Activated T-cell treated with anti-CD3 and anti-CD28 coated beads for 48 hours (primary cell): ENCODE data around the gene LRRN3.

Source experiments
- DNase-seq: peaks from one replicate; pipeline ENCODE4 v3.0.0-alpha.2; 2020; ENCODE audit warnings: low read depth

Gene LRRN3

DNA sequence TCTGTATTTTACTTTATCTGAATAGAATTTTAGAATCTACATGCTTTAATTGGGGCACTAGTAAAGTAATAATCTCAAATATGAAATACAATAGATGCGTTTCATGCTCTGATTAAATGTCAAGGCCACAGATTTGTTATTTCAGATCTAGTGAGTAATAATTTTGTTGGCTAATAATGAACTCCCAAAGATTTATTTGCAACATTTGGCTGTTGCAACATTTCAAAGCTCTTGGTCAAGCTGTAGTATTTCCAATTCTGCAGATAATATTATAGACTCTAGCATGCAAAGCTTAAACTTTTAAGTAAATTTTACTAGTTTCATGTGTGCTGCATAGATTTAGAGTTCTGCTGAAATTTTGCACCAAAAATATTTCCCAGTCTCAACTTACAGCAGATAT, 16.7 kb downstream of the LRRN3 start:
- no peak for DNase-seq

DNA sequence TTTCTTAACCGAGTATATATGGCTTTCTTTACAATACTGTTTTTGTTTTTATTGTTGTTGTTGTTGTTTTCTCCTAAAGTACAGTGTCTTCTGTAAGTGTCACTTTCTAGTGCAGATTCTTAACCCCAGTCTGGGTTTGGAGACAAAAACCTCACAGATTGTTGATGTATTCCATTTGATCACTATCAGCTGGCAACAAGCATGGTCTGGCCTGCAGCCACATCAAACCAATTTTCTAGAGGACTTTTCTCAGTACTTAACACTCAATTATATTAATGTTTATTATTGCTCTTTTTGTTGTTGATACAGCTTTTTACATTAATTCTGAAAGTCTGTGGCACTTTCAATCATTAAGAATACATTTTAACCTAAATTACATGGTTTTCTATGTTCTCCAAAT, 17.1 kb downstream of the LRRN3 start:
- no peak for DNase-seq

DNA sequence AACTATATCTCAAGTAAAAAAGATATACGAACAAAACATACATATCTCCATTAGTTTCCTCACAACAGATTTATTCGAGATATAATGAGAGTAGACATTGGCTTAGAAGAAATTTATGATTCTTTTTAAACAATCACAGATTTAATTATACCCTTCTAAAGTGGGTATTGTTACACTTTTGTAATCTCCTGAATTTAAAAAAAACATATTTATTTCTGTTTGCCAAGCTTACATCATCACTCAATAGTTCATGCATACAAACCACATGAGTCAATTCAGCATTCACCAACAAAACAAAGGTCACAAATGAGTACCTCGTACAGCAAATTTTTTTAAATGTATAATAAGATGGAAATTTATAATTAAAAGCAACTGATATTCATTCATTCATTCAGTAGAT, 17.6 kb downstream of the LRRN3 start:
- no peak for DNase-seq

DNA sequence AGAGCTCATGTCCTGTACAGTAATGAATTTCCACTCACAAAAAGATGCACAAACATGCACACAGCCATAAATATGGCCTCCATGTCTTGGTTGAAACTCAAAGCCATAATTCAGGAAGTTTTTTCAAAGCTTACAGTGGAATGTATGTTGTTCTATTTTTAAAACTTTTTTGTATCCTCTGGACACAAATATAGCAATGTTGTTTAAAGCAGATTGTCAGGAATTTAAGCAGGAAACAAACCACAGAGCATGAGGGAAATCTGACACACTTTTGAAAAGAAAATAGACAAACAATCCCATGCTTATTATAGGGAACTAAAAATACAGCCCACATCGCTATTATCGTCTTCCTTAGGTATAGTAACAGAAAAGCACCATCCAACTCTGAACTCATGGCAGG, 21.5 kb downstream of the LRRN3 start:
- no peak for DNase-seq

DNA sequence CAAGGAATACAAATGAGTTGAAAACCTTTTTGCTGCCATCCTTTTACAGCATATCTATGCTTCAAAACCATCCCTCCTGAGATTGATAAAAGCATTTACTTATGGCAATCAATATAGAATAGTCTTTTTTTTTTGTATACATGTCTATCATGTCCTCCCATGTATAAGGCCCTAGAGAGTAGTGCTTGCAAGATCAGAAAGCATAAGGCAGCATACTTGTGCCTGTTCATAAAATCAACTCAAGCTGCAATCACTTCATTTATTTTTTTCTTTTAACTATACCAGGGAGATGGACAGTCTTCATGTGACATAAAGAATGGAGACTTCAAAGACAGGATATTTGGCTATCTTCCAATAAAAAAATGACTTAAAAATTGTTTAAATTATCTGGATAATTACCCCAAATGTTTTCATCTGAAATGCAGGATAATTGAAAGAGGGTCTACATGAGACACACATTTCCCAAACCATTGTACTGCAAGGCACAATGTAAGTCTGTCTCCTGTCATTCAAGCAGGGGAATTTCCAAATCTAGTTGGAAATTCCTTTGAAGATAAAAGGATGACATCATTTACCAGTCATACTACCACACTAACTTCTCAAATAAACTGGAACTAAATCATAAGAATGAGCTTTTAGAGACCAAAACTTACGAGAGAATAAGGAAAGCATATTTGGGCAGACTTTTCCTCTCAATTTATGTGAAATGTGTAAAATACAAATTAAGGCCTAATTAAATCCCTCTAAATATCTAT, 22.5 kb downstream of the LRRN3 start:
- DNase-seq: no peak

DNA sequence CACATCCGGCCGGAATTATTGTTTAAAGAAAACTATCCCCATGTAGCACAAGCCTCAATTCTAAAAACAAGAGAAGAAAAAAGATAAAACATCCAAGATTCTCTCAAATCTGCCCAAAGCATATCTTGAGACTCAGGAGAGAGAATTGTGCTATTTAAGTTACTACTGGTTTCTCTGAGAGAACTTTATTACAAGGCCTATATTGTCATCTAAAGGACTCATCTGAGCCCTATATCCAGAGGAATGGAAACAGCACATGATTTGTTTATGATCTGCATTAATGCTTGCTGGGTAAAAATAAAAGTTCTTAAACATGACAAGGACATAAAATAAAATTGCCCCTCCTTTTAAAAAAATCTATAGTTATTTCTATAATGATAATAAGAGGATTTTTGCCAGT, 25.0 kb downstream of the LRRN3 start:
- no peak for DNase-seq

DNA sequence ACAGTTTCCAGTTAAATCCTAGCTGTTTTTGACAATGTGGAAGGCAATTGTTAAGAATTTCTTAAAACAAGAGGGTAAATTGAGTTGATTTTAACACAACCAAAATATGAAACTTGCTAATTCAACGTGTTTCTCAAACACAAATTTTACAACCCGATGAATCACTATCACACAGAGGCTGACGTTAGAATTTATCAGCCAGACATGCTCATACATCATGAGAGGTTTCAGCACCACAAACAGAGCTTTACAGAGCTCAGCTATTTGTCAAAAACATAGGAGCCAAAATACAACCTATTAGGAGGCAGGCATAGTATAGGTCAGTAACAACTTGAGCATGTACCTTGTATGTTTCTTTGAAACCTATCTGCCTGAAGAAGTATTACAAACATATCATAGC, 36.1 kb downstream of the LRRN3 start:
- no peak for DNase-seq

DNA sequence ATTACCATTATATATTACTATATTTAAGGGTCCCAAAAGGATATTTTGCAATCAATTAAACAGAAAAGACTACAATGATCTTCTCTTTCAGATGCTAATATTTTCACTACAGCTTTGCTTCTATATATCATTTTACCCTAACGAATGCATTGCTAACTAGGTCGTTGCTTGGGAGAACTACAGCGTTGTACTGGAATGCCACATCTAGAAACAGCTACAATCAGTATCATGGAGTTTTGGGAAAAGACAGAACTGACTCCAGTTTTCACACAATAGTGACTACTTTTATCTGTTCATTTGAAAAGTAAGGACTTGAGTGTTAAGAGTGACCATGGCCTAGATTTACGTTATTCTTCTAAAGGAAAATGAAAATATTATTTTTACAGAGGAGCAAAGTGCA, 38.5 kb downstream of the LRRN3 start:
- no peak for DNase-seq

DNA sequence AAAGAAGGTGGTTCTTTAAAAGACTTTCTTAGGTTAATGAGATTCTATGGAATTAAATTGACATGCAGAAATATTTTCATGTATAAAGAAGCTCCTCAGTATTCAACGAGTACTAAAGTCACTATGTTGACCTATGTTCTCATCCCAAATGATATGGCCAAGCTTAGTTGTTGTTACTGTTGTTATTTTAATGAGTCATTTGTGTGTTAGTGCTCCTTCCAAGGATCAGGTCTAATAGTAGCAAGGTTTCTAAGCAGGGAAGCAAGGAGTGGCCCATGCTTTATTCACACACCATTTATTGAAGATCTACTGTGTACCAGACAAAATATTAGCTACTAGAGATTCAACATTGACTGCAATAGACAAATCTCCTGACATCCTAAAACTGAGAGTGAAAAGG, 41.9 kb downstream of the LRRN3 start:
- no peak for DNase-seq

DNA sequence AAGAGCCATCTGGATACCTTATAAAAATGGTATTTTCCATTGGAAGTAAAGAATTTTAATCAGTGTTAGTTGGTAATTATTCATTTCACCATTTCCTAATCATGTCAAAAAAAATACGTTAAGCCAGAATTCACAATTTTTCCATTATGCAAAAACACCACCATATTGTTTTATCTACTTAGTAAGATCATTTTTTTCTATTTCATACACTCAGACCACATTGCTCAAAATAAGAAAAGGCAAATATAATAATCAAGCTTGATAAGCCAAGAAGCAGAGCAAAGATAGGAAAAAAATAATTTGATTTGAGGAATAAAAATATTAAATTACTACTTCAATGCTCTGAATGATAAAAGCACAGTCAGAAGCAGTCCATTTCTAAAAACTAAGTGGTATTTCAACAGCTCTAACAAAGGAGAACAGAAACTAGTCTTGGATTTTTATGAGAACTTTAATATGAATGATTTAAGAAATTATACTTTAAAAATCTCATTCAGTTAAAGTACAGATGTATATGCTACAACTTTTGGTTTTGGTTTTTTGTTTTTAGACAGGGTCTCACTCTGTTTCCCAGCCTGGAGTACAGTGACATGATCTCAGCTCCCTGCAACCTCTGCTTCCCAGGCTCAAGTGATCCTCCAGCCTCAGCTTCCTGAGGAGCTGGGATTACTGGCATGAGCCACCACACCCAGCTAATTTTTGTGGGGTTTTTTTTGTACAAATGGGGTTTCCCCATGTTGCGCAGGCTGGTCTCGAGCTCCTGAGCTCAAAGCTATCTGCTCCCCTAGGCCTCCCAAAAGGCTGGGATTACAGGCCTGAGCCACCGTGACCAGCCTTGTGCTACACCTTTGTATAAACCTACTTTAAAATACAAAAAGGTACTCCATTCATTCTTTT, 46.6 kb downstream of the LRRN3 start:
- peak; percentile 25 for DNase-seq

DNA sequence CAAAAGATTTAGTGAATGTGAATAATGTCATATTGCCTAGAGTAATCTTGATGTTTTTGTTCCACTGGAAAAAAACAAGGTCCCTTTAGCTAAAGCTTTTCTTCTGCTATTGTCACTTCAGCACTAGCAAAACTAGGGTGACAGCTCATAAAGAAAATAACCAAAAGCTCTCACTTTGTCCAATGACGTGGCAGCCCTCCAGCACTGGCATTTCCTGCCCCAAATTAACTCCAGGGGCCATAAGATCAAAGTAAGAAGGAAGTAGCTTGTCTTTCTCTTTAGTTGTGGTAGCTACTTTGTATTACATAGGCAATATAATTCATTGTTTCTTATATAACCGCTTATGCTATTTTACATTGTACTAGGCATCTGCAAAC, 47.3 kb downstream of the LRRN3 start:
- peak; percentile 44 for DNase-seq

DNA sequence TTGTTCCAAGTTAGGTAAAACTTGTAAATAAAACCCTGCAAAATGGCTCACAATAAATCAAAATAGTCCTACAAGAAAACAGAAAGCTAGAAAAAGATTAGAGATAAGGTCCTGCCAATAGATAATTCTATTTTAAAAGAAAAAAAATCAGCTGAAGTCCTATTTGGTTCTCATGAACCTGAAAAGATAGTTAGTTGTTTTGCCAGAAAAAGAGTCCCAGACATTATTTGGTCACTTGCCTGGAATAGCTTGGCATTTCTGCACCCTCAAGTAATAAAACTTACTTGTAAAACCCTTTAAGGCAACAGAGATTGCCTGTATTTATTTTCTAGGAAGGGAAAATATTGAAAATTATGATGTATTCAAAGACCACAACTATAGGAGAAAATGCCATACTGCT, 47.7 kb downstream of the LRRN3 start:
- no peak for DNase-seq

DNA sequence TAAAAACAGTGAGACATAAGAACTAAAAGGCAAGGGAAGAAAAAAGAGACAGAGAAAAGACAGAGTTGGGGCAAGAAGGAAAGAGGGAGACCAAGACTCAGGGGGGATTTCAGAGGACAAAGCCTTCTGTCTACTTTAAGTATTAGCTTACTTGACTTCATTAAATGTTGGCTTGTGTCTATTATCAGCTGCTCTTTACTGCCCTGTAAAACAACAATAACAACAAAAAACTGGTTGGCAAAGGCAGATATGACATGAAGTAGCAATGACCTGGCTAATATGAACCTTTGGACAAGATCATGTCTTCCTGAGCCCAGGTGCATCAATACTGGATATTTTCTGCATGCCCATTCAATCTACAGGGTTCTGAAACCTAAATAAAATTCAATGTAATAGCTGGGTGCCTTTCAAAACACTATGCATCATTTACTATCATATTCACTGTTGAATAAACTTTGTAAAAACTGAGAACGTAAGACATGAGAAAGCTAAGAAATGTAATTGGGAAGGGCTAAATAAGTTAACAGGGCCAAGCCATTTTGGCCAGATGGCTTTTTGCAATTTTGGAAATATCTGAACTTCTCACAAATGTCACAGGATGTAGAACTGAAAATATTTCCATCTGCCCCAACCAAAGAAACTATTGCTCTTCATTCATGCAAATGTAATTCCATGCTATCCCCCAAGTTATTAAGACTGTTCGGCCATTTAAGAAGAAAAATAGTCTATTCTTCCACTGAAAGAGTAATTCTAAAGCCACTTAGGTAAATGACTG, 49.4 kb downstream of the LRRN3 start:
- DNase-seq: no peak

DNA sequence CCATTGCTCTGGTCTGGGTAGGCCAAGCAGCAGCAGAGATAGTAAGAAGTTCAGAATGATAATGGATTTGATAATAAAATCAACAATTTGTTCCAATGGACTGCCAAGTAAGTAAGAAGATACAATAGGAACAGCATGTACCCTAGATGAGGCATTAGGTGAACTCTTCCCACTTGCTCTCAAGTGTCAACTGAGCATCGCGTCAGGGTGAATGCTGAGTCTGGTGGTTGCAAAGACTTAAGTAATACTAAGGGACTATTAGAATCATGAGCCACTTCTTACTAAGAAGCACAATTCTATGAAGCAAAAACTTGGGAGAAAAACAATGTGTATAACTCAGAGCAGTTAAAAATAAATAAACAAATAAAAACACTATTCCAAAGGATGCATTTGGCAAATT, 54.5 kb downstream of the LRRN3 start:
- no peak for DNase-seq

DNA sequence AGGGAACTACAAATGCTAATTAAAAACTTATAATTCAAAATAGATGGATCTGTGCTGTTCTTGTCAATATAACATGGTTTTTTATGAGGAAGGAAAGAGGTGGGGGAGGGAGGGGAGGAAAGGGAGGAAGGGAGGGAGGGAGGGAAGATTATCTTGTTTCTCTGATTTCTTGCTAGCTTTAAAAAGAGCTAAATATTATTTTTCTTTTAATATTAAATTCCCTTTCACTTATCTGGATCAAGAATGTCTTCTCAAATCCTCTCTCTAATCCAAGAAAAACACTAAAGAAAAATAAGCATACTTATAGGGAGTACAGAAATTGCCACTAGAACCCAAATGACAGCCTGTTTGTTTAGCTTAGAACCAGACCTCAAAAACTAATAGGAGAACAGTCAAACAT, 55.2 kb downstream of the LRRN3 start:
- no peak for DNase-seq

DNA sequence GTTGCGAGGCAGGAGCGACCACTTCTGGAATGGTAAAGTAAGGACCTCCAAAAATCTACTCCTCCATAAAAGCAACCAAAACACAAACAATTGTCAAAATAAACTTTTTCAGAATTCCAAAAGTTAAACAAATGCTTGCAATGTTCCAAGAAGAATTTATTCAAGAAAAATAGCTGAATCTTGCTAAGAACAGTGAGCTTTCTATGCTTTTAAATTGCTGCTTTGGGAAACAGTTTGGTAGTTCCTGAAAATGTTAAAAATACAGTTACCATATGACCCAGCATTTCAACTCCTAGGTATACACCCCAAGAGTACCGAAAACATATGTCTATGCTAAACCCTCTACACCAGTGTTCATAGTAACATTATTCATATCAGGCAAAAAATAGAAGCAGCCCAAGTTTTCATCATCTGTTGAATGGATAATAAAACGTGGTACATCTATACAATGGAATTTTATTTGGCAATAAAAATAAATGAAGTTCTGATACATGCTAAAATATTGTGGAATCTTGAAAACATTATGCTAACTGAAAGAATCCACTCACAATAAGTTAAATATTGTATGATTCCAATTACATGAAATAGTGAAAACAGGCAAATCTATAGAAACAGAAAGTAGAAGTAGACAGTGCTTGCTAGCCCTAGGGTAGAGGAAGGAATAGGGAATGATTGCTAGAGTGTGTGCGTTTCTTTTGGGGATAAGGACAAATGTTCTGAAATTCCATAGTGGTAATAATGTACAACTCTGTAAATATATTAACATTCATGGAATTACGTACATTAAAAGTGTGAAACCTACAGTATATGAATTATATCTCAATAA, 57.0 kb downstream of the LRRN3 start:
- DNase-seq: no peak

DNA sequence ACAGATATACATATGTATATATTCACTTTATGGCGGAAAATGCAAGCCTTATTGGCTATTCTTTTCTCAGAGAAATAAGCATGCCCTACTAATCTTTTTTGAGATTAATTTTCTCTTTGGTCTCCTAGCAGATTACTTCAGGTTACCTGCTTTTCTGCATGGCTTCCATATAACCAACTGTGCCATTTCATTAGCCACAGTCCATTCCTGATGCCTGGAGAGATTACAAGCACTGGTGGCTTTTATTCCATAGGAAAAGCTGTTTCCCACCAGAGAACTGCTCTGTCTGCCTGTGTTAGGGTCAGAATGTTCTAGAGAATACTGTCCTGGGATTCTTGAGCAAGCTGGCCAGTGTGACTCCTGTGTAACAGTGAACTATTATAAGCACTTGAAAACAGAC, 59.8 kb downstream of the LRRN3 start:
- no peak for DNase-seq

DNA sequence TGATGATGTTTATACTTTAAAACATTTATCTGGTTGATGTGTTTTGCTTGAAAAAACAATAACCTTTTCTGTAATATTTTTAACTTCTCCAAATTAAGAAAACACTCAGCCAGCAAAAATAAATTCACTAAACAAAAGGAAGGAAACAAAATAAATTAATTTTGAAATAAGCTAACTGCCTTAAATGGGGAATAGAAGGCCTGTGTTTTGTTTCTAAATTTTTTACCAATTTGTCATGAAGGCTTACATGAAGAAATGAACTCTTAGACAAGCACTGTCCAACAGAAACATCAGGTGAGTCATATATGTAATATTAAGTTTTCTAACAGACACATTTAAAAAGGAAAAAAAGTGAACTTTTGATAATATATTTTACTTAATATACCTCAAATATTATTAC, 68.5 kb downstream of the LRRN3 start:
- no peak for DNase-seq

DNA sequence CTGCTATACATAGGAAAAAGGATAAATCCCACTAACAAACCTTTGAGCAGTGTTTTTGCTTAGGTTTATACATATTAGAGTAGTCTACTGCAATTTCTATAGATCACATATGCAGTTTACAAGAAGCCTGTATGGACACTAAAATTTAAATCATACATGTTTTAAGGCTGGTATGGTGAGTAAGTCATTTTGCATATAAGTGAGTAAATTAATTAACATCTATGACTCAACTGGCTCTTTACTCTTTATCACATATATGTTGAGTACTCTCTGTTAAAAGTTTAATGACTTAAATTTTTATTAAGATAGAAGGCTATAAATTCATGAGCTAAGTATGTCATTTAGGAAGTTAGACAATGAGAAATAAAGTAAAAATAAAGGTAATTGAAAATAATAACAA, 69.4 kb downstream of the LRRN3 start:
- no peak for DNase-seq

DNA sequence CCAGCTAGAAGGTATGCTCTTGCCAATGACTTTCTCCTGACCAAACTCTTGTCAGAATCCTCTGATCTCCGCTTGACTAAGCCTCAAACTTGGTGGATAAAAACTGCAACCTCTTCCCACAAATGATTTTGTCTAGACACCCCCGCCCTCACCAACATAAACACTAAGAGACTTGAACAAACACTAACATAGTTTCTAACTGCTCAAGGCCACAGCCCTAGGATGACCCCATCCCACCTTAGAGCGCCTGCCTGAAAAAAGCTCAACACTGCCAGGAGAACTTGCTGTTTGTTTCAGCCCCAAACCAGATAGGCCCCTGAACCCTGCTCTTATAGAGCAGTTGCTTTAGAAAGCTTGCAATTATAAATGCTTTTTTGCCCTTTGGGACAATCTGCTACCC, 71.8 kb downstream of the LRRN3 start:
- no peak for DNase-seq

DNA sequence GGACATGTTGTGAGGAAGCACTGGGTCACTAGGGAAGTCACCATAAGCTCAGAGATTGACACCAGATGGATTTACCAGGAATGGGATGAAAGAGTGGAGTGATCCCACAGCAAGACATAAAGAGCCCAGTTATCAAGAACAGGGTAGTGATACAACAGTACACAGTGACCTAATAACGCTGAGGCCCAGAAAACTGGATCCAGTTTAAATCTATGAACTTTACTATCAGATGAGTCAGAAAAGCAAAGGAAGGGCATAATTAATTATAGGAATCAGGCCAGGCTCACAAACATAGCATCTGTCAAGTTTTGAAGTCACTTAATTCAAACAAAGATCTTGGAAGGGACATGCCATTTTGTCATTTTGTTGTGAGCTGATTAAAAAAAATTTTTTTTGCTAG, 73.5 kb downstream of the LRRN3 start:
- no peak for DNase-seq

DNA sequence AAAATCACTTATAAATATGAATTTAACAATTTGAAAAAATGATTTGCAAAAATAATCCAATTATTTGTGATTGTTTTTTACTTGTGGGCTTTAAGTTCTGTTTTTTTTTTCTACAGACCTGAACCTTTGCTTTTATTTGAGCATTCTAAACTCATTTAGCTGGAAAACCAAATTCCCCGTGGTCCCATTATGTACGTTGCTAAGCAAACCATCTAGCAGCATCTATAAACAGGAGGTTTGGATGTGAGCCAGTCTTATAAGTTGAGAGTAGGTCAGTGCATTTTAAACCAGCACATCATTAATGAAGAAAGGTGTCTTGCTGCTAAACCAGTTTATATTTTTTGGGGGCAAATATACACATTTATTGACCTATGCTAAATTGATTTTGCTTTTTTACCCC, 77.3 kb downstream of the LRRN3 start:
- DNase-seq: no peak
